K562 (cell line): ENCODE data around the gene SLC44A1. TPM values are rescaled to one million over a fixed set of nuclear protein-coding genes. Genes with fewer than 3 reads are reported as not detected.

Experiments used
- ATAC-seq: fragments of 200-7000 bp; cut with Tn5 transposase; 3 replicates; pipeline ENCODE4 v1.9.1; 2020; ENCODE audit warnings: moderate library complexity
- BruUV-seq: library from RNA; stranded (reverse); fragments of 400-500 nt; replicated peaks from 2 replicates; lab custom pipeline; 2021; lab: Mats Ljungman, UMichigan
- CTCF ChIA-PET: fragments of 300-600 bp; formaldehyde crosslinking; extraction: SDS; loops from one replicate; lab custom pipeline; 2021; ENCODE audit warnings: low intra/inter-chr PET ratio; lab: Yijun Ruan, JAX
- POLR2A ChIA-PET: fragments of 300-600, 350-650 bp; sonication (Branson Sonifier 250); formaldehyde crosslinking; extraction: SDS; loops from one replicate; lab custom pipeline; 2021; ENCODE audit warnings: antibody characterized with exemption, inconsistent platforms; lab: Yijun Ruan, JAX
- DNase-seq, 4 experiments: peaks; one replicate each; pipeline versions ENCODE4 v3.0.0 to v3.0.0-alpha.2; 2011 to 2018; ENCODE audit warnings: low spot score in 3 of 4, mixed read lengths in 3 of 4; ENCODE audit errors: extremely low read depth in 1 of 4
- FAIRE-seq: peaks from 2 replicates; lab custom pipeline; 2011; peaks lifted over from hg19 to GRCh38; lab: Jason Lieb, UNC
- H2AFZ ChIP-seq: 2 replicates; pipeline ENCODE4 v1.6.0; 2011; ENCODE audit warnings: low read depth, low read length, control low read depth, inconsistent platforms
- H3K27ac ChIP-seq: fragments of 200-600 bp; 3 replicates; pipeline ENCODE4 v1.8.0; 2011; ENCODE audit warnings: low read depth, mild to moderate bottlenecking, control low read depth, inconsistent platforms, low read length, moderate library complexity, mixed read lengths; ENCODE audit errors: extremely low read depth
- H3K27me3 ChIP-seq, 2 experiments: fragments of 300-600 bp in 1 of 2; 2 replicates in 1 of 2; 3 replicates in 1 of 2; pipeline versions ENCODE4 v1.6.0 to v1.8.0; 2011; ENCODE audit warnings: inconsistent platforms in 2 of 2, low read length in 2 of 2, mild to moderate bottlenecking in 1 of 2, mixed read lengths in 1 of 2, moderate library complexity in 1 of 2; ENCODE audit not compliant: control insufficient read depth in 2 of 2, insufficient read depth in 2 of 2
- H3K36me3 ChIP-seq: fragments of 300-600 bp; 3 replicates; pipeline ENCODE4 v1.8.0; 2011; ENCODE audit warnings: mild to moderate bottlenecking, low read length, inconsistent platforms; ENCODE audit not compliant: control insufficient read depth, insufficient read depth
- H3K4me1 ChIP-seq, 2 experiments: fragments of 200-600 bp in 1 of 2; replicated peaks in 1 of 2; 2 replicates in 1 of 2; 3 replicates in 1 of 2; pipeline versions ENCODE4 v1.5.1 to v1.8.0; 2011; ENCODE audit warnings: inconsistent platforms in 2 of 2, low read length in 2 of 2, mild to moderate bottlenecking in 1 of 2, mixed read lengths in 1 of 2, moderate library complexity in 1 of 2; ENCODE audit not compliant: control insufficient read depth in 2 of 2, insufficient read depth in 2 of 2
- H3K4me2 ChIP-seq: 2 replicates; pipeline ENCODE4 v1.6.1; 2011; ENCODE audit warnings: low read length, control low read depth, inconsistent platforms, mixed read lengths; ENCODE audit not compliant: insufficient read depth
- H3K4me3 ChIP-seq: fragments of 200-600 bp; sonication (generic), shearing (Covaris generic); 2 replicates; pipeline ENCODE4 v1.5.1; 2016; ENCODE audit warnings: control low read depth, inconsistent platforms
- H3K79me2 ChIP-seq: fragments of 200-600 bp; 3 replicates; pipeline ENCODE4 v1.8.0; 2011; ENCODE audit warnings: low read length, inconsistent platforms; ENCODE audit not compliant: control insufficient read depth, insufficient read depth
- H3K9ac ChIP-seq, 2 experiments: 2 replicates each; pipeline versions ENCODE4 v1.6.0 to v1.6.1; 2011; ENCODE audit warnings: low read depth in 2 of 2, low read length in 2 of 2, control low read depth in 1 of 2, inconsistent platforms in 1 of 2, mild to moderate bottlenecking in 1 of 2, mixed read lengths in 1 of 2; ENCODE audit not compliant: insufficient read depth in 1 of 2
- H3K9me1 ChIP-seq: one replicate; pipeline ENCODE4 v1.6.0; 2011; ENCODE audit warnings: inconsistent platforms, mild to moderate bottlenecking, low read length, moderate library complexity; ENCODE audit not compliant: control insufficient read depth, insufficient read depth
- H3K9me3 ChIP-seq: replicated peaks from 2 replicates; pipeline ENCODE4 v1.5.1; 2011; ENCODE audit warnings: low read depth, low read length, inconsistent platforms; ENCODE audit not compliant: control insufficient read depth, insufficient read depth
- H4K20me1 ChIP-seq: replicated peaks from 2 replicates; pipeline ENCODE4 v1.6.1; 2011; ENCODE audit warnings: low read length, inconsistent platforms, mixed read lengths; ENCODE audit not compliant: control insufficient read depth, insufficient read depth
- CTCFL ChIP-seq: IDR thresholded peaks from 2 replicates; pipeline ENCODE4 v1.6.1; 2011; ENCODE audit warnings: borderline replicate concordance, low read depth, mild to moderate bottlenecking, moderate library complexity, low read length; ENCODE audit not compliant: insufficient read depth, poor library complexity, severe bottlenecking
- ESRRB ChIP-seq: fragments of 250-450 bp; sonication (Bioruptor Pico); IDR thresholded peaks from 2 replicates; pipeline ENCODE4 v1.5.0; 2020; ENCODE audit warnings: mild to moderate bottlenecking, moderate library complexity, borderline replicate concordance
- ETS2 ChIP-seq: IDR thresholded peaks from 2 replicates; pipeline ENCODE4 v1.6.1; 2016; ENCODE audit warnings: borderline replicate concordance, missing genetic modification characterization, mild to moderate bottlenecking, moderate library complexity, missing compliant biosample characterization; ENCODE audit not compliant: poor library complexity, severe bottlenecking
- POLR2A ChIP-seq: fragments of 450-650 bp; conservative IDR thresholded peaks from 2 replicates; pipeline ENCODE4 v1.6.1; 2016
- SPI1 ChIP-seq: IDR thresholded peaks from 2 replicates; pipeline ENCODE4 v1.6.1; 2011; ENCODE audit warnings: low read depth, low read length, control low read depth, borderline replicate concordance
- TGIF2 ChIP-seq: sonication (generic); formaldehyde crosslinking; IDR thresholded peaks from 2 replicates; pipeline ENCODE4 v1.8.1; 2022; ENCODE audit warnings: mild to moderate bottlenecking, missing genetic modification reagents, moderate library complexity
- XRCC3 ChIP-seq: fragments of 450-650 bp; IDR thresholded peaks from 2 replicates; pipeline ENCODE4 v1.6.1; 2017; ENCODE audit warnings: mild to moderate bottlenecking, moderate library complexity
- ZBTB2 ChIP-seq: fragments of 450-650 bp; IDR thresholded peaks from 2 replicates; pipeline ENCODE4 v1.6.1; 2016; ENCODE audit warnings: antibody characterized with exemption
- ZNF764 ChIP-seq: fragments of 250-450 bp; sonication (Bioruptor Pico); IDR thresholded peaks from 2 replicates; pipeline ENCODE4 v1.4.0; 2020; ENCODE audit warnings: low read depth, mild to moderate bottlenecking, moderate library complexity
- WGBS: fragments of 100-300 bp; shearing (Covaris generic); methylation state at CpG from one replicate; pipeline ENCODE4 v1.1.6; 2016; ENCODE audit warnings: low coverage, mixed read lengths; ENCODE audit not compliant: insufficient coverage; ENCODE audit errors: missing lambda C conversion rate; 5-methylcytosine and 5-hydroxymethylcytosine counted together
- in situ Hi-C: fragments of 300-500 bp; cut with MboI; formaldehyde crosslinking; loops from 4 replicates; pipeline ENCODE4 v1.15.0; 2018; ENCODE audit warnings: inconsistent platforms, mixed read lengths
- intact Hi-C: fragments of 100-400 bp; cut with micrococcal nuclease; formaldehyde crosslinking; loops from 2 replicates; pipeline ENCODE4 v1.14.2; 2022
- polyA plus RNA-seq, 8 experiments: library from polyadenylated mRNA; depleted of rRNA in 4 of 8; stranded (reverse) in 5 of 8; unstranded in 3 of 8; fragments of >200 nt; fragmentation: Nextera tagmentation in 2 of 8; fragmentation: Illumina TruSeq in 1 of 8; extraction: Ambion mirVana in 2 of 8; extraction: Trizol in 1 of 8; gene quantifications; 2 replicates each; pipeline versions ENCODE4 v1.2.1 to v1.2.3, GENCODE V29; 2011 to 2014; ENCODE audit warnings: inconsistent platforms in 1 of 8, missing spikeins in 1 of 8
- total RNA-seq, 7 experiments: library from RNA; depleted of rRNA in 6 of 7; stranded (reverse); fragments of >200 nt in 6 of 7; fragmentation: Illumina TruSeq in 2 of 7; extraction: Trizol in 2 of 7; gene quantifications; 2 replicates each; pipeline versions ENCODE4 v1.2.1 to v1.2.3, GENCODE V29; 2011 to 2021; ENCODE audit warnings: low replicate concordance in 1 of 7
- TF ChIP-seq, protein P1 (sequence below): sonication (generic); formaldehyde crosslinking; IDR thresholded peaks from 2 replicates; pipeline ENCODE4 v1.8.1; 2023; ENCODE audit warnings: missing genetic modification reagents, mild to moderate bottlenecking, borderline replicate concordance

Gene SLC44A1
- total and polyA plus RNA-seq, 9 of the 15 experiments (the other 6 are each of a cell fraction or from before 2014, with no cell fraction given) = 0.11 to 0.59 (median 0.30) TPM

DNA sequence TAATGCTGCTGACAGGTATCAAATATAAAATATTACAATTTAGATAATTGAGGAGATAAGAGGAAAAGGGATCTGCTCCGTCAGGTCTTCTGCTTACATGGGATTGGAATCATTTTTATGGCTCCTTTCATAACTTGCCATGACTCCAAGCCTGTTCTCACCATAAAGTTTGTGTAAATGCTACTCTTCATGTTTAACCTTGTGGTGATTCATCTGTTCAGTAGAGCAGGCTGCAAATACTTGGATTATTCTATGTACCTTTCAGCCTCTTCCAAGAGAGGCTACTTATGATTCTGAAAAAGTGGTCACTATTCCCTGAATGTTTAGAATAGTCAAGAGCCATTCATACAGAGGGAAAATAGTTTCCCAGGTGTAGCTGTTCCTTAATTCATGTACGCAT, 66.9 kb downstream of the SLC44A1 start:
- H3K27ac ChIP-seq = no peak overlapping the region
- no peaks in the 10 kb centered on the region for H3K27me3 ChIP-seq
- no peak overlapping the region for H3K9ac ChIP-seq
- H2AFZ ChIP-seq = no peak overlapping the region
- no peak for FAIRE-seq
- H3K4me2 ChIP-seq = no peak overlapping the region
- no peaks in the 10 kb centered on the region for H4K20me1 ChIP-seq
- H3K79me2 ChIP-seq = no peaks in the 10 kb centered on the region
- no peak overlapping the region for H3K4me3 ChIP-seq
- no peaks in the 10 kb centered on the region for H3K36me3 ChIP-seq
- H3K9me3 ChIP-seq = no peaks in the 10 kb centered on the region
- CTCF ChIA-PET = no interaction called here
- no peaks in the 10 kb centered on the region for H3K9me1 ChIP-seq
- no peak for ATAC-seq
- BruUV-seq = no TSS peak
- WGBS = 11% methylated on average over 2 of the region's 2 CpGs
- intact Hi-C loops = no loop called here
- no peak for DNase-seq
- no peaks in the 10 kb centered on the region for H3K4me1 ChIP-seq
- POLR2A ChIA-PET = interaction anchor here (0.8 kb wide), 1 partner anchor 18 kb away, joined by 3 read pairs; no protein-coding TSS in a partner anchor
- in situ Hi-C loops = no loop called here
- TF ChIP-seq, protein P1, sequence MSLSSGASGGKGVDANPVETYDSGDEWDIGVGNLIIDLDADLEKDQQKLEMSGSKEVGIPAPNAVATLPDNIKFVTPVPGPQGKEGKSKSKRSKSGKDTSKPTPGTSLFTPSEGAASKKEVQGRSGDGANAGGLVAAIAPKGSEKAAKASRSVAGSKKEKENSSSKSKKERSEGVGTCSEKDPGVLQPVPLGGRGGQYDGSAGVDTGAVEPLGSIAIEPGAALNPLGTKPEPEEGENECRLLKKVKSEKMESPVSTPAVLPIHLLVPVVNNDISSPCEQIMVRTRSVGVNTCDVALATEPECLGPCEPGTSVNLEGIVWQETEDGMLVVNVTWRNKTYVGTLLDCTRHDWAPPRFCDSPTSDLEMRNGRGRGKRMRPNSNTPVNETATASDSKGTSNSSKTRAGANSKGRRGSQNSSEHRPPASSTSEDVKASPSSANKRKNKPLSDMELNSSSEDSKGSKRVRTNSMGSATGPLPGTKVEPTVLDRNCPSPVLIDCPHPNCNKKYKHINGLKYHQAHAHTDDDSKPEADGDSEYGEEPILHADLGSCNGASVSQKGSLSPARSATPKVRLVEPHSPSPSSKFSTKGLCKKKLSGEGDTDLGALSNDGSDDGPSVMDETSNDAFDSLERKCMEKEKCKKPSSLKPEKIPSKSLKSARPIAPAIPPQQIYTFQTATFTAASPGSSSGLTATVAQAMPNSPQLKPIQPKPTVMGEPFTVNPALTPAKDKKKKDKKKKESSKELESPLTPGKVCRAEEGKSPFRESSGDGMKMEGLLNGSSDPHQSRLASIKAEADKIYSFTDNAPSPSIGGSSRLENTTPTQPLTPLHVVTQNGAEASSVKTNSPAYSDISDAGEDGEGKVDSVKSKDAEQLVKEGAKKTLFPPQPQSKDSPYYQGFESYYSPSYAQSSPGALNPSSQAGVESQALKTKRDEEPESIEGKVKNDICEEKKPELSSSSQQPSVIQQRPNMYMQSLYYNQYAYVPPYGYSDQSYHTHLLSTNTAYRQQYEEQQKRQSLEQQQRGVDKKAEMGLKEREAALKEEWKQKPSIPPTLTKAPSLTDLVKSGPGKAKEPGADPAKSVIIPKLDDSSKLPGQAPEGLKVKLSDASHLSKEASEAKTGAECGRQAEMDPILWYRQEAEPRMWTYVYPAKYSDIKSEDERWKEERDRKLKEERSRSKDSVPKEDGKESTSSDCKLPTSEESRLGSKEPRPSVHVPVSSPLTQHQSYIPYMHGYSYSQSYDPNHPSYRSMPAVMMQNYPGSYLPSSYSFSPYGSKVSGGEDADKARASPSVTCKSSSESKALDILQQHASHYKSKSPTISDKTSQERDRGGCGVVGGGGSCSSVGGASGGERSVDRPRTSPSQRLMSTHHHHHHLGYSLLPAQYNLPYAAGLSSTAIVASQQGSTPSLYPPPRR = no peak
- TF ChIP-seq ZNF764 (CRISPR knock-in tag) = no peak
- TF ChIP-seq ESRRB (CRISPR knock-in tag) = no peak
- no peak for TF ChIP-seq XRCC3
- TF ChIP-seq SPI1 = no peak
- no peak for TF ChIP-seq TGIF2 (CRISPR knock-in tag)
- no peak for TF ChIP-seq ETS2 (tag)
- no peak for TF ChIP-seq POLR2A
- no peak for TF ChIP-seq CTCFL
- TF ChIP-seq ZBTB2 = no peak
